HG03354 (cell line): ENCODE data around the gene SIPA1L3.

Experiments
- ATAC-seq: cut with Tn5 transposase; IDR thresholded peaks from one replicate; pipeline ENCODE4 v1.9.1; 2021; ENCODE audit warnings: mild to moderate bottlenecking; ENCODE audit not compliant: unreplicated experiment, poor library complexity, severe bottlenecking

The SIPA1L3 gene

DNA sequence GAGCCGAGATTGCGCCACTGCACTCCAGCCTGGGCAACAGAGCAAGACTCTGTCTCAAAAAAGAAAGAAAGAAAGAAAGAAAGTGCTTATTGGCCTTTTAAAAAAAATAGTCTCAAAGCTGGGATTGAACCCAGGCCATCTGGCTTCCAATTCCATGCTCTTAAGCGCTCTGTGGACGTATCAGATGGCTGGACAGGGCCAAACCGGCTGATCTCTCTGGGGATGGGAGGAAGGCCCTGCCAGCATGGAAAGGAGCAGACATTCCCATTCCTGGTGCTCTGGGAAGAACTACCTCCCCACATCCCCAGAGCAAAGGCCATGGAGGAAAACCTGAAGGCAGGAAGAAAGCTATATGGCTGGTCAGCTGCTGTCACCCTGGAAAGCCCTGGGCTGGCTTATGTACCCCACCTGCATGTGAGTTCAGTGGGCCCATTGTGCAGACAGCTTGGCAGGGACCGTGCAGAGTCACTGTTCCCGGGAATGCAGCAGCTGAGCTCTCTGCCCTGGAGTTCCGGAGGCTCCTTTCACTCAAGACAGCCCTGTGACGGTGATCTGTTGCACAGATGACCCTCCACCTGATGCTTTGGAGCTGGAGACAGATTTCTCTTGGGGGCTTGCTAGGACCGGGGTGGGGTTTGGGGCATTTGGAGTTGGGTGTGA, 84.3 kb downstream of the SIPA1L3 start:
- no peak for ATAC-seq

DNA sequence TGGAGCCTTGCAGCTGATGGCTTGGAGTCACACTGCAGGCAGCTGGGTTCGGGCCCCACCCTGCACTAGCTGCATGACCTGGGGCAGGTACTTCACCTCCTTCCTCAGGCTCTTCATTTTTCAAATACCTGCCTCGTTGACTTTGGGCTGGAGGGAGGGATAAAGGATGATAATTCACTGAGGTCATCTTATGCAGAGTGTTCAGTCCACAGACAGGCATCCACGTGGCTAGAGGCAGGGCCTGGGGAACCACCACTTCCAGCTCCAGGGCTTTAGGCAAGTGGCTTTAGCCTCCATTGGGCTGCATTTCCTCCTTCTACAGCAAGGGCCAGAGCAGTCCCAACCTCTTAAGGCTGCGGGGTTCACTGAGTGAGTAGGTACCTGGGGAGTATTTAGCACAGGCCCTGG, 84.8 kb downstream of the SIPA1L3 start:
- ATAC-seq, result no peak

DNA sequence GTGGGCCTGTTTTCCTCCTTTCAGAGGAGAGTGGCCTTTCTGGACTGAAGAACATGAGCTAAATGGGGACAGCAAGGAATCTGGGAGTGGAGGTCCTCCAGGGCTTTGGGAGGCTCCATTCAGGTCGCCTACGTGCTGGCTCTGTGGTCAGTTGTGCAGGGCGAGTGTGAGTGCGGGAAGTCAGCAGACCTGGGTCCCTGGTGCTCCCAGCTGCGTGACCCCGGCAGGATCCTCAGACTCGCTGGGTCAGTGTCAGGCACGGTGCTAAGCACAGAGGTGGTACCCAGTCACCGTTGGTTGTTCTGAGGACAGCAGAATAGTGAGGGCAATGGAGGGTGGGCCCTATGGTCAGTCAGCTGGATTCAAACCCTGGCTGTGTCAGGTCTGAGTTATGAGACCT, 85.8 kb downstream of the SIPA1L3 start:
- no peak for ATAC-seq

DNA sequence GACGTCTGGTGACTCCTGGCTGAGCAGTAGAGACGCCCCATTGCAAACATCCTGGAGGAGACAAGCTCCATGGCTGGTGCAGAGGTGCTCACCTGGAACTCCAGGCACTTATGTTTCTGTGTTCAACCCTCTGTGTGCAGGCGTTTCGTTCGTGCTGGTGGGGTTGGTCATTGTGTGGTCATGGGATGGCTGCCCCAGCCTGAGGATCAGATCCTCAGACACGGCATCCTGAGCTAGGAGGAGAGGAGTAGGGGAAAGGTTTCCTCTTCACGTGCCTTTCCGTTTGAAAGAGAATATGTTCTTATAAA, 87.8 kb downstream of the SIPA1L3 start:
- ATAC-seq, result no peak

DNA sequence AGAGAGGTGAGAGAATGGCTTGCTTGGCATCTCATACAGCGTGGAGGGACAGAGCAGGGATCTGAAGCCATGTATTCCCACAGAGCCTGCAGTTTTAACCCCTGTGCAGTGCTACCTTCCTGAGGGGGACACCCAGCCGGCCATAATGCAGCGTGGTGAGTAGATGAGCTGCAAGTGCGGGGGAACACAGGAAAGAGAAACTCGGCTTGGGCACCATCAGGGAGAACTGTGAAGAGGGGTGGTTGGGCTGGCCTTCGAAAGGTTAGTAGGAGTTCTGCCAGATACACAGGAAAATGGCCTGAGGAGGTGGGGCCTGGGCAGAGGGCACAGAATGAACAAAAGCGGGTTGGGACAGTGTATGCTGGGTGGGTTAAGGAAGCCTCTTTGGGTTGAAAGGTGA, 88.3 kb downstream of the SIPA1L3 start:
- no peak for ATAC-seq

GRCh38 chr19:37997911-37998344, 90.9 kb downstream of the SIPA1L3 start:
- ATAC-seq, result no peak

GRCh38 chr19:37998801-37999308, 91.8 kb downstream of the SIPA1L3 start:
- no peak for ATAC-seq

- ATAC-seq, result no peak
Observed at GRCh38 chr19:37999309-38000213, 92.6 kb downstream of the SIPA1L3 start.

- no peak for ATAC-seq
Observed at GRCh38 chr19:38001158-38001781, 94.3 kb downstream of the SIPA1L3 start.

DNA sequence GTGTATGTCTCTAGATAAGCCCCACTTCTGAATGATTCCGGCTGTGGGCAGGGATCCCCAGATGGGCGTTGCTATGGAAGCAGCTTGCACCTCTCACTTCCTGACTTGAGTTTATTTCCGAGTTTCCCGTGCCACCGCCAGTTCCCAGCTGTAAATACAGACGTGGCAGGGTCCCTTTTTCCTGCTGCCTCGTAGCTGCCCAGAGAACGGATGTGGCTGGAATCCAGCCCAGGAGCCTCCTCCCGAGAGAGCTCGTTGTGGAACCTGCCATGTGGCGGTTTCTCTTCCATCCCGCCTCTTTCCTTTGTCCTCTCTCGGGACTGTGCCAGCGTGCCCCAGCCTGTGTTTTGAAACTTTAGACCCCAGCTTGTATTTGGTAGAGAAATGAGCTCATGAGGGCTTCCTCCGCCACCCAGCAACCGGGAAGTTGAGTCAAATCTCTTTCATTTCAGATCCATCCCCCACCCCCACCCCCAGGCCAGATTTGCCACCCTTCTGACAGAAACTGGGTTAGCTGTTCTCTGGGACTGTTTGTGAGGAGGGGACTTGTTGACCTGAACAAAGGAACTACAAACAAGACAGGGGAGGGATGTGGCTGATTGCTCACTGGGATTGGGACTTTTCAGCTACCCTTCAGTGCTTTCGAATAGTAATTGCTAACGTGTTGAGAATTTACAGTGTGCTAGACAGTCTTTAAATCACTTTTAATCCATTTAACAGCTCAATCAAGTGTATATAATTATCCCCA, 96.6 kb downstream of the SIPA1L3 start:
- no peak for ATAC-seq

DNA sequence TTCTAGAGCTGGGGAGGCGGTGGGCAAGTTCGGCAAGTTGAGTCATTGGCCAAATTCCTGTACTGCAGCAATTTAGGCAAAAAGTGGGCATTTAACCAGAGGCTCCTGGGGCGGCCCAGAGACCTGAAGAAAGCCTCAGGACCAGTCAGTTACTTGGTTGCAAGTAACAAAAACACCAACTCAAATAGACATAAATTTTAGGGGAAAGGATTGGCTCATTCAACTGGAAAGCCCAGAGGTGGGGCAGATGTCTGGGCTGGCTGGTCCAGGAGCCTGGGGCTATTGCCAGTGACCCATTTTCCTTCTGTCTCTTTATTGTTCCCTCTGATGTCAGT, 97.1 kb downstream of the SIPA1L3 start:
- peak; percentile 21 for ATAC-seq

DNA sequence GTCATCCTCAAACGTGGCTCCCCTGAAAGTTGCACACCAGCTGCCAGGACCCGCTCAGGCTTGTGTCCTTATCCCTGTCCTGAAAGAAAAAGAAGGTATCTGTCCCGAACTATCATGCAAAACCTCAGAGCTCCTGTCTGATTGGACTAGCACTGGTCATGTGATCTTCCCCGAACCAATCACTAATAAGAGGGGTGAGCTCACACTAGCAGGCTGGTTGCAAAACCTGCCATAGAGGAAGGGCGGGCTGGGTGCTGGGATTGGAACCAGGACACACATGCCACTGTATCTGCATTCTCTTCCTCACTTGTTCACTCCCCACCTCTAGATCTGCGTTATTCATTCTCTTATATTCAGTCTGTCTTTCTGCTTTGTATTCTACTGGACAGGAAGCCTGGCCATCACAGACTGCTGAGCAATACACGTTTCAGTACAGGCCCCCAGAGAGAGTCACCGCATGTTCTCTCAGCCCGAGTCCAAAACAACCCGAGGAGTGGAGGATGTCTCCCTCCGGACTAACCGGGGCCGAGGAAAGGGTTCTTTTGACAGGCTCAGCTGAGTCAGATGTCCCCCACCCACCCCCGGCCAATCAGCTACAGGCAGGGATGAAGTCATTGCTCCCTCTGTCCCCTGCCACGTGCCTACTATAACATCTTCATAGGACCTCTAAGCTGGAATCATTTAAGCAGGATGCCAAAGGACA, 97.7 kb downstream of the SIPA1L3 start:
- peak; percentile 75 for ATAC-seq

DNA sequence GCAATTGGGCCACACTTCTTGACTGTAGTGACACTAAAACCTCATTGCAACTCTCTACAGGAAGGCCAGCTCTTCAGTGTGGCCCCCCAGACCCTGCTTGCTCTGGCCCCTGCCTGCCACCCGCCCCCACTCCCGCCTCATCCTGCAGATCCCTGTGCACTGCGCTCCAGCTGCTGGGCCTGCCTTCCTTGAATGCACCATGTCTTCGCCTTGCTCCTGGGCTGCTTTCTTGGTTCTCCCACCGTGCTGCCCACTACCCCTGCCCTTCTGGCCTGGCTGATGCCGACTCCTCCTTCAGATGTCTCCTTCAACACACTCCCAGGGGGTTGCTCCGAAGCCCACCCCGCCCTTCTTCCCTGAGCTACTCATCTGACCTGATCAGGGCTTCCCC, 98.2 kb downstream of the SIPA1L3 start:
- ATAC-seq, result no peak

DNA sequence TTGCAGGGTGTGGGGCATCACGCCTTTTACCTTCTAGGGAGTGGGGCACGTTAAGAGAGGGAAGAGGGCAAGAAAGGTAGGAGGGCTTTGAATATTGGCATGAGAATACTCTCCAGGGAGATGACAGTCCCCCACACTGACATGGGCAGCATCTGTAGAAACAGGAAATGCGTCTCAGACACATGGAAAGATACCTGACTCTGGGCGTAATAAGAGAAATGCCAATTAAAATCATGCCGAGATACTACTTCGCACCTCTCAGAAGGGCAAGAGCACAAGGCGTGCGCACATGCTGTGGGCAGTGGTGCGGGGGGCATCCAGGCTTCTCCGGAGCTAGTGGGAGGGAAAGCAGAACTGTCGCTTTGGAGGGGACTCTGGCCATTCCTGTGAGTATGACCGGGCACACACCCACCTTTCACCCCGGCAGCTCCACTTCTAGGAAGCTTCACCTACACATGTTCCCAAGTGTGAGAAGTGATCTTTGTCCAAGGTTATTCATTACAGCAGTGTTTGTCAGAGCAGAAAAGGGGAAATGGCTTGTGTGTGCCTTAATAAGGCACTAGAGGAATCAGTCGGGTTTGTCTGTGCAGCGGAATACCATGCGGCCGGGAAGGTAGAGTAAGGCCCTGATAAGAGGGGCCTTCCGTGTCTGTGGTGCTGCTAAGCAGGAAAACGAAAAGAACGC, 99.5 kb downstream of the SIPA1L3 start:
- ATAC-seq, result no peak

DNA sequence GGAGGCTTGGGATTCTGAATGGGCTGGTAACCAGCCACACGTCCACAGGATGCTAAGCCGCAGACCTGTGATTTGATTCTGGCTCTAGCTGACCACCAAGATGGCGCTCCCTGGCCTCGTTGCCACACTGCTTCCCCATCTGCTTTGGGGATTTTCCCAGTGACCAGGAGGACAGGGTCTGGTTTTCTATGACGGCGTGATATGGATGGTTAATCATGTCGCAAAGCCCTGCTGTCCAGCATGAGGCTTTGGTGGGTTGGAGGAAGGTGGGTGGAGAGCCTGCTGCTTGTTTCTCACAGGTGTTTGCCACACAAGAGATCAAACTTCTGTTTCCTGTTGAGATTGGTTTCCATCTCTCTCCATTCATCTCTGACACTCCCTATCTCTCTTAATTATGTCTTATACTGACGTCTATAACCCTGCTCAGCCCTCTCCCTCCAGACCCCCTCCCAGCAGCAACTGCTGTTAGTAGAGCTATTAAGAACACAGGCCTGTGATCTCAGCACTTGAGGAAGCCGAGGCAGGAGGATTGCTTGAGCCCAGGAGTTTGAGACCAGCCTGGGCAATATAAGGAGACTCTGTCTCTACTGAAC, 102.7 kb downstream of the SIPA1L3 start:
- ATAC-seq, result no peak

DNA sequence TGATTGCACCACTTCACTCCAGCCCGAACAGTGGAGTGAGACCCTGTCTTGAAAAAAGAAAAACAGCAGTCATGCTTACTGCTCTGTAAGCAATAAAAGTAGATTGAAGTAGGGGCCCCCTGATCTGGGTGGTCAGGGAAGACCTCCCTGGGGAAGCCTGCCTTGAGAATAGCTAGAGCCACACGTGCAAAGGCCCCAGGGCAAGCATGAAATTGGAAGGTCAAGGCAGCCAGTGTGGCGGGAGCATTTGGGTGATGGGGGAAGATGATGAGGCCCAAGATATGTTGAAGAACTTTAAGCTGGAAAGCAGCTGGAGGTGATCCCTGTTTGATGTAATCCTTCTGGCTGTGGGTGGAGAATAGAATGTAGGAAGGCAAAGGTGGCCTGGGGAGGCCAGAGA, 104.4 kb downstream of the SIPA1L3 start:
- no peak for ATAC-seq

DNA sequence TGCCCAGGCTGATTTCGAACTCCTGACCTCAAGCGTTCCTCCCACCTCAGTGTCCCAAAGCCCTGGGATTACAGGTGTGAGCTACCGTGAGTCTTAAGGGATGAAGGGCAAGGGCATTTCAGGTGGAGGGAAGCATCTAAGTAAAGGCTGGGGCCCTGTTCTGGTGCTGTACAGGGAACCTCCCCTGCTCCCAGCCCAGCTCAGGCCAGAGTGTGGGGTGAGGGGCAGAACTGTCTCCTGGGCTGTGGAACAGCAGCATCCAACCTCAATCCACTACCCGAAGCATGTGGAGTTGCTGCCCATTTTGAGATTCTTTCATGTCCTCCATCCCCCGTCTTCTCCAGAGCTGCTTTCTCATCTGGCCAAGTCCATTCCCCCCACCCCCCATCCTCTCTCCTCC, 105.3 kb downstream of the SIPA1L3 start:
- no peak for ATAC-seq

DNA sequence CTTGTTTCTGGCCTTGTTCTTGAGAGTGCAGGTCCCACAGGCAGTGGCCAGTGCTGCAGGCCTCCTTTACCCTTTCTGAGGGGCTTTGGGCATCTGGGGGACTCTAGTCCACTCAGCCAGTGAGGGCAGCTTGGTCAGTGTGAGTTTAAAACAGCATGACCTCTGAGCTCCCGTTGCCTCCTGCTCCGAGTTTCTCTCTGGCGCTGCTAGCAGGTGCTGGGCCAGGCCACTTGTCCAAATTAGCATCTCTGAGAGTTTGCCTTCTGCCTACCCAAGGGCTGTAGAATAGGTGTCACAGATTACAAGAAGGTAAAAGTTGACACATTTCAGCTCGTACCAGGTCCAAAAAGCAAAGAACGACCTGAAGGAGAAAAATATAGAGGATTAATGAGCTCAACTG, 105.9 kb downstream of the SIPA1L3 start:
- ATAC-seq, result no peak
